ENCODE data around the gene TMLHE.
"Not testable (repeated sequence)": the region's sequence is repeated elsewhere in the genome, so short reads cannot be mapped to it uniquely, and the experiment has no call there.

The TMLHE gene

DNA sequence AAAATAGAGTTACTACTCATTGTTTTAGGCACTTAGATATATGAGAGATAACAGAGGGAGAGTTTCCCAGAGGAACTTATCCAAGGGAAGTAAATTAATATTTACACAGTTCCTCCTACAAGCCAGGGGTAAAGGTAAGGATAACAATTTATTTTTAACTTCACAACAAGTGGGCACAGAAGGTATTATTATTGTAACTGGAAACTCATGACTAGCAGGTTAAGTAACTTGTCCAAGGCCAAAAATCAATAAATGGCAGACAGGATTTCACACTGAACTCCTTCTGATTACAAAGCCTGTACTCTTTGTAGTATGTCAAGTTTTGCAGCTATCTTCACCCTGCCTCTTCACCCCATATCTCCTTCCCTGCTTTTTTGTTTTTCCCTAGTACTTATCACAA is 107.5 kb downstream of the TMLHE start:
- TF ChIP-seq, protein P1, sequence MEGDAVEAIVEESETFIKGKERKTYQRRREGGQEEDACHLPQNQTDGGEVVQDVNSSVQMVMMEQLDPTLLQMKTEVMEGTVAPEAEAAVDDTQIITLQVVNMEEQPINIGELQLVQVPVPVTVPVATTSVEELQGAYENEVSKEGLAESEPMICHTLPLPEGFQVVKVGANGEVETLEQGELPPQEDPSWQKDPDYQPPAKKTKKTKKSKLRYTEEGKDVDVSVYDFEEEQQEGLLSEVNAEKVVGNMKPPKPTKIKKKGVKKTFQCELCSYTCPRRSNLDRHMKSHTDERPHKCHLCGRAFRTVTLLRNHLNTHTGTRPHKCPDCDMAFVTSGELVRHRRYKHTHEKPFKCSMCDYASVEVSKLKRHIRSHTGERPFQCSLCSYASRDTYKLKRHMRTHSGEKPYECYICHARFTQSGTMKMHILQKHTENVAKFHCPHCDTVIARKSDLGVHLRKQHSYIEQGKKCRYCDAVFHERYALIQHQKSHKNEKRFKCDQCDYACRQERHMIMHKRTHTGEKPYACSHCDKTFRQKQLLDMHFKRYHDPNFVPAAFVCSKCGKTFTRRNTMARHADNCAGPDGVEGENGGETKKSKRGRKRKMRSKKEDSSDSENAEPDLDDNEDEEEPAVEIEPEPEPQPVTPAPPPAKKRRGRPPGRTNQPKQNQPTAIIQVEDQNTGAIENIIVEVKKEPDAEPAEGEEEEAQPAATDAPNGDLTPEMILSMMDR (IDR thresholded peaks at IDR 0.05; ENCODE audit: control insufficient read depth, insufficient read depth, low read depth, low read length, missing control alignments), result no peak

DNA sequence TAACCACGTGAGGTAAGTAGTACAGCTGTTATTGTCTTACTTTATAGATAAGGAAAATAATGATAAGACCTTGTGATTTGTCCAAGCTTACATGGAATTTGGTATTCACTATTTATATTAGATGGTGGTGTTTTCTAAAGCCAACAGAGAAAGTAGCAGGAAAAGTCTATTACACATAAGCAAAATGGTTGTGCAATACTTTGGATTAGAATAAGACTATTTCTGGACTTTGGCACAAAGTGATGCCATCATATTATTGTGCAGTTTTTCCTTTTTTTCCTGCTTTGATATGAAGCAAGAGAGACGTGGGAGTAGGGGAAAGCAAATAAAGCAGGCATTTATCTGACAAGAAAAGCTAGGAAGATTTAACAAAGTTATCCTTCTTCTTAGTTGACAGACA is 117.6 kb downstream of the TMLHE start:
- DNase-seq (ENCODE audit: low read depth); H3K4me3 ChIP-seq (ENCODE audit: control insufficient read depth, low read depth, low read length): not testable (repeated sequence)

More for the DNA sequence above, 107.5 kb downstream of the TMLHE start:
- no peak overlapping the region for H3K4me3 ChIP-seq (ENCODE audit: control insufficient read depth, low read depth, low read length)
- DNase-seq (ENCODE audit: low read depth), result no peak

- H3K4me3 ChIP-seq (ENCODE audit: control insufficient read depth, low read depth, low read length); DNase-seq (ENCODE audit: low read depth): not testable (repeated sequence)
These were observed 121.3 kb downstream of the TMLHE start for GRCh38 chrX:155491421-155491820.

- not testable (repeated sequence) for H3K4me3 ChIP-seq (ENCODE audit: control insufficient read depth, low read depth, low read length)
These were observed 135.6 kb downstream of the TMLHE start for GRCh38 chrX:155477136-155477535.

DNA sequence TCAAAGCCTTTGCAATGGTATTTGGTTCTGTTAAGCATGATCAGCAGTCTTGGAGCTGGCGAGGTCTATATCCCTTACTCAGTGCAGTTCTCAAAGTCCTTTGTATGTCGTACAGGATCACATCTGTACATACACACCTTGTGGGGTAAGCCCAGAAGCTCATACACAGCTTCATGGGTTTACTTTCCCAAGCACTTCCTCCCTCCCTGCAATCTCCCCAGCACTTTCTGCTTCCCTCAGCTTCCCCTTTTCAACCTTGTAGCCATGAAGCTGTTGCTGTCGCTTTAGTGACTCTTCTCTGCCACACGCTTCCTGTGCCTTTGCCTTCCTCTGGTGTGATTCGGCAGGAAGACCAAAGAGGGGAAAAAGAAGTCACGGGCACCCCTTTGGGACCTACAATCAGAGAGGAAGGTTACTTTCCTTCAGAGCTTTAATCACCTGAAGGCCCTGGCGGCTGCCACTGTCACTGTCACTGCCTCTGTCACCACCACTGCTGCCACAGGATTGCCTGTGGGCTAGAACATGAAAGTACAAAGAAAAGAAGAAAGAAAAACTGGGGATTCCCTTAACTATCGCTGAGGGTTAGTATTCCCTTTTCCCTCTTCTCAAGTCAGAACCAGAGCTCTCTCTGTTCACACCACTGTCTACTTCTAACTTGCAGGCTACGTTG is 146.3 kb downstream of the TMLHE start:
- not testable (repeated sequence) for DNase-seq (ENCODE audit: low read depth); H3K4me3 ChIP-seq (ENCODE audit: control insufficient read depth, low read depth, low read length)

More at GRCh38 chrX:155477136-155477535, 135.6 kb downstream of the TMLHE start:
- DNase-seq (ENCODE audit: low read depth), result not testable (repeated sequence)

DNA sequence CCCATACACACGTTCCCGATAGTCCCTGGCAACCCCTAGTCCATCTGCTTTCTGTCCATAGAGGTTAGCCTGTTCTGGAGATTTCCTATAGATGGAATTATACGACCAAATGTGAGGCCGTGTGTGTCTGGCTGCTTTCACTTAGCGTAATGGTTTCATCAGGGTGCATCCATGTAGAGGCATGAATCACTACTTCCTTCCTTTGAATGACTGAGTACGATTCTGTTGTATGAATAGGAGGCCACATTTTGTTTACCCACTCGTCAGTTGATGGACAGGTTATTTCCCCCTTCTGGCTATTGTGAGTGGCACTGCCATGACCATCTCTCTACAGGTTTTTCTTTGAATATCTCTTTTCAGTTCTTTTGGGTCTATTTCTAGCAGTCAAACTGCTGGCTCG is 152.3 kb downstream of the TMLHE start:
- not testable (repeated sequence) for H3K4me3 ChIP-seq (ENCODE audit: control insufficient read depth, low read depth, low read length); DNase-seq (ENCODE audit: low read depth)

DNA sequence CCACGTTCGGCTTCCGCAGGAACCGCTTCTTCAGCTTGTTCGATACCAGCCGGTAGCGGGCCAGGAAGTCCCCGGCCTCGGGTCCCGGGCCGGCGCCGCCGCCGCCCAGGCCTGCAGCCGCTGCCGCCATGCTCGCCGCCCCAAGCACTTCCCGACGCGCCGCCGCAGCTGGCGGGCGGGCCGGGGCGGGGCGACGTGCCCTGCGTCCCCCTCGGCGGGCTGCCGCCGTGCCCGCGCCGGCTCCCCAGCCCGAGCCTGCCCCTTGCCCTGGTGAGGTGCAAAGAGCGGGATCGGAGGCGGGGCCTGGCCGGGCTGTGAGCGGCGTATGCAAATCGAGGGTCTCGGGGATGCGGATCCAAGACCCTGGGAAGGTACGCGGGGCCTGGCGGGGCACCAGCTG is 154.3 kb downstream of the TMLHE start, which contains the start of gene F8A3:
Gene F8A3 (minus strand): TSS at position 150 of the 400 bp plus-strand sequence. CDS start 20 bp downstream, at position 130.
- not testable (repeated sequence) for H3K4me3 ChIP-seq (ENCODE audit: control insufficient read depth, low read depth, low read length); DNase-seq (ENCODE audit: low read depth)

DNA sequence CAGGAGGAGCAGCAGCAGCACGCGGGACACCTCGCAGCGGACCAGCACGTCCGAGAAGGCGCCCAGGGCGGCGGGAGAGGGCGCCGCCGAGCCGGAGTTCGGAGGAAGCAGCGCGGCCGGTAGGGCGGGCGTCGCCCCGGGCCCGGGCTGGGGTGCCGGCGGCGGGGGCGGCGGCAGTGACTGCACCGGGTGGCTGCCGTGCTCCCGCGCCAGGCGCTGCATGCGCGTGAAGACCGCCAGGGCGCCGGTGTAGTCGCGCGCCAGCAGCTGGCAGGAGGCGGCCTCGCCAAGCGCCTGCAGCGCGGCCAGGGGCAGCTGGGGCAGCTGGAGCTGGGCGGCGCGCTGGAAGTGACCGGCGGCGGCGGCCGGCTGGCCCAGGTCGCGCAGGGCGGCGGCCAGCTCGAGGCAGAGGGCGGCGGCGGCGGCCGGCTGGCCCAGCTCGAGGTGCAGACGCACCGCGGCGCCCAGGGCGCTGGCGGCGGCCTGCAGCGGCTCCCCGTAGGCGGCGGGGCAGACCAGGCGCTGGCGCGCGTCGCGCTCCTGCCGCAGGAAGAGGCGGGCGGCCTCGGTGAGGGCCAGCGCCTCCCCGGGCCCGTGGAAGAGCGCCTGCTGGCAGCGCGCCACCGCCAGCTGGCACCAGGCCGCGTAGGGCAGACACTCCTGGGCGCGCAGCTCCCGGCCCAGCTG is 154.8 kb downstream of the TMLHE start:
- H3K4me3 ChIP-seq (ENCODE audit: control insufficient read depth, low read depth, low read length); DNase-seq (ENCODE audit: low read depth): not testable (repeated sequence)

DNA sequence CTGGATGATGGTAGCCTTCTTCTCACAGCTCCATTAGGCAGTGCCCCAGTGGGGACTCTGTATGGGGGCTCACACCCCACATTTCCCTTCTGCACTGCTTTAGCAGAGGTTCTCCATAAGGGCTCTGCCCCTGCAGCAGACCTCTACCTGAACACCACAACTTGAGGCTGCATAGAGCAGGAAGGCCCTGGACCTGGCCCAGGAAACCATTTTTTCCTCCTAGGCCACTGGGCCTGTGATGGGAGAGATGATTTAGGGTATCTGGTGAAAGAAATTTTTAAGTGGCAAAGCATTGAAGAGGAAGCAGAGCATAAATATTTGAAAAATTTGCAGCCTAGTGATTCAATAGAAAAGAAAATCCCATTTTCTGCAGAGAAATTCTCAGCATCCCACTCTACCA is 171.7 kb downstream of the TMLHE start:
- no peak overlapping the region for H3K4me3 ChIP-seq (ENCODE audit: control insufficient read depth, low read depth, low read length)
- TF ChIP-seq, protein P1 (IDR thresholded peaks at IDR 0.05; ENCODE audit: control insufficient read depth, insufficient read depth, low read depth, low read length, missing control alignments), result no peak
- DNase-seq (ENCODE audit: low read depth), result no peak

Measured in AG09309 (cell line).